Brain microvascular endothelial cell (primary cell): ENCODE results near the gene SMAD7.

Source experiments
- DNase-seq: peaks from one replicate; pipeline ENCODE4 v3.0.0-alpha.2; 2020
- H3K27ac ChIP-seq: fragments of 250-450 bp; sonication (Bioruptor Pico); 2 replicates; pipeline ENCODE4 v1.5.1; 2020; ENCODE audit warnings: mild to moderate bottlenecking, moderate library complexity
- H3K27me3 ChIP-seq: fragments of 250-450 bp; sonication (Bioruptor Pico); replicated peaks from 2 replicates; pipeline ENCODE4 v1.5.1; 2020; ENCODE audit warnings: mild to moderate bottlenecking
- H3K36me3 ChIP-seq: fragments of 250-450 bp; sonication (Bioruptor Pico); replicated peaks from 2 replicates; pipeline ENCODE4 v1.5.1; 2020; ENCODE audit warnings: mild to moderate bottlenecking
- H3K4me3 ChIP-seq: 2 replicates; pipeline ENCODE4 v1.5.1; 2011; ENCODE audit warnings: low read depth, mild to moderate bottlenecking, control low read depth, low read length, moderate library complexity
- CTCF ChIP-seq: IDR thresholded peaks from 2 replicates; pipeline ENCODE4 v1.5.1; 2011; ENCODE audit warnings: low read depth, mild to moderate bottlenecking, moderate library complexity, low read length, control low read depth, inconsistent platforms; ENCODE audit errors: missing control alignments
- in situ Hi-C: cut with HindIII; loops from 2 replicates; pipeline ENCODE4 v1.10.0; 2017; ENCODE audit warnings: low sequenced_read_pairs, low pct_ligation_motif_present

The SMAD7 gene

DNA sequence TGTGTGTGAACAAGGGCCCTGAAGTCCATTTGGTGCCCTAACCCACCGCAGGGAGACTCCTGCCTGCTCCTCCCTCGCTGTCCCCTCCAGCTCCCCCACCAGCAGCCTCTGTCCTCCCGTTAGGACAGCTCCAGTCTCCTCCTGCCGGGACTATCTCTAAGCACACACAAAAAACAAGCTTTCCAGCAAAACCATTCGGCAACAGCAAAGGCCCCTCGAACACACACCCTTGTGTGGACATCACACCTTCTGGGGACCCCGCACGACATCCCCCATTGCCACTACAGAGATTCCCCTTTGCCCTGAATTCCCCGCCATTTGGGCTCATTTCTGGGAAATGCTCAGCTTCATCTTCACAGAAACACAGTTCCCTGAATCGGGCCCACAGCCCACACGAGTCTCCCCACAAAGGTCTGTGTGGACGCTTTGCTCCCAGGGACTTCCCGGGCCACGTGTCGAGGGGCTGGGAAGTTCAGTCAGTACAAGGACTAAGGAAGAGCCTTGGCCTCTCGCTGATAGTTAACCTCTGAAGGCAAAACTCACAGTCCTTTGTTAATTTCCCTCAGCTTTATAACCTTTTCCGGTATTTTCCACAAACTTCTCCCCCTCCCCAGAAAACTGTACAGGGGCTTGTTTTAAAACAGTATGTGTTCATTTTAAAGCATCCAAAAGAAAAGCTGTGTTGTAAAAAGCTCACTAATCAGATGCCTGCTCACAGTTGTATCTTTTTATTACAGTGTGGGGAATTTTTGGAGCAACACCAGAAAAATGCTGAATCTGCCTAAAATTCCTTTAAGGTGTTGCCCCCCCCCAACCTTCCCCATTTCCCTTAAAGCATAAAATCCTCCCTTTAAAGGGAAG lies 25.9 kb downstream of the SMAD7 start:
- in situ Hi-C loops = no loop called here
- peak; percentile 23 for TF ChIP-seq CTCF
- Histone ChIP-seq H3K27me3 (no peaks in the 10 kb centered on the region), H3K4me3 (no peak overlapping the region), H3K36me3 (peaks cover 24% of the 10 kb centered on the region), H3K27ac (peak overlapping the region; percentile 0)
- no peak for DNase-seq

DNA sequence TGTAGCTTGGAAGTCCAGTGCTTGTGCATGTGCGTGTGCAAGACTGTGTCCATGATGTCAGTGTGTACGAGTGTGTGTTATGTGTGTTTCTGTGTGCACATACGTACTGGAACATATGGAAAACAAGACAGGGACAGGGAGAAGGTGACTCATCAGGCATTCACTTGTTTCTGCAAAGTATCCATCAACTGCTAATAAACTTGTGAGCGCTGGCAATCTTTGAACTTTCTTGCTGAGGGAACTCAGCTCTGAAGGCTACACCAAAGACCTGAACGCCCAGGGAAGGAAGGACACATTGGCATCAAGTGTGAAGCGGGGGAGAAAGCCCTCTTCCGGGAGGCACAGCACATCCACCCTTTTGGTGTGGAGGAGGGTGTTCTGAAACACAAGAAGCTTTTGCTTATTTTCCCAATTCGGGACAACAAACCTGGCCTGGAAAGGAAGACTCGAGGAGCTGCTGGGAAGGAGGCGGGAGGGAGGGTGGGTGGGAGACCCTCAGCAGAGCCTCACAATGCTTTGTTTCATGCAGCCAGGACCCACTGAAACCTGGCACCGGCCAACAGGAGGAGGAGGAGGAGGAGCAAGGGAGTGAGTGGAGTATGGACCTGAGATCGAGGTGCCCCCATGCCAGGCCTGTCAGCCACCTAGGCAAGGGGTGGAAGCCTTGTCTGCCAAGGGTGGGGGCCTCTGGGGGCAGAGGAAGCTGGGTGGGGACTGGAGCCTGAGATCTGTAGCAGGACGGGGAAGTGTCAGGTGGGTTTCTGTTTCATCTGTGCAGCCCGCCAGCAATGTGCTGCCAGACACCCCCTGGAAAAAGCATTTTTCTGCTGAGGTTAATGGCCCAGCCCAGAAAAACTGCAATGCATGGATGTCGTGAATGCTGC lies 26.8 kb downstream of the SMAD7 start:
- Histone ChIP-seq H3K4me3 (no peak overlapping the region), H3K27me3 (no peaks in the 10 kb centered on the region), H3K36me3 (peaks cover 28% of the 10 kb centered on the region), H3K27ac (peak overlapping the region; percentile 71)
- TF ChIP-seq CTCF = no peak
- DNase-seq = no peak
- in situ Hi-C loops = no loop called here

DNA sequence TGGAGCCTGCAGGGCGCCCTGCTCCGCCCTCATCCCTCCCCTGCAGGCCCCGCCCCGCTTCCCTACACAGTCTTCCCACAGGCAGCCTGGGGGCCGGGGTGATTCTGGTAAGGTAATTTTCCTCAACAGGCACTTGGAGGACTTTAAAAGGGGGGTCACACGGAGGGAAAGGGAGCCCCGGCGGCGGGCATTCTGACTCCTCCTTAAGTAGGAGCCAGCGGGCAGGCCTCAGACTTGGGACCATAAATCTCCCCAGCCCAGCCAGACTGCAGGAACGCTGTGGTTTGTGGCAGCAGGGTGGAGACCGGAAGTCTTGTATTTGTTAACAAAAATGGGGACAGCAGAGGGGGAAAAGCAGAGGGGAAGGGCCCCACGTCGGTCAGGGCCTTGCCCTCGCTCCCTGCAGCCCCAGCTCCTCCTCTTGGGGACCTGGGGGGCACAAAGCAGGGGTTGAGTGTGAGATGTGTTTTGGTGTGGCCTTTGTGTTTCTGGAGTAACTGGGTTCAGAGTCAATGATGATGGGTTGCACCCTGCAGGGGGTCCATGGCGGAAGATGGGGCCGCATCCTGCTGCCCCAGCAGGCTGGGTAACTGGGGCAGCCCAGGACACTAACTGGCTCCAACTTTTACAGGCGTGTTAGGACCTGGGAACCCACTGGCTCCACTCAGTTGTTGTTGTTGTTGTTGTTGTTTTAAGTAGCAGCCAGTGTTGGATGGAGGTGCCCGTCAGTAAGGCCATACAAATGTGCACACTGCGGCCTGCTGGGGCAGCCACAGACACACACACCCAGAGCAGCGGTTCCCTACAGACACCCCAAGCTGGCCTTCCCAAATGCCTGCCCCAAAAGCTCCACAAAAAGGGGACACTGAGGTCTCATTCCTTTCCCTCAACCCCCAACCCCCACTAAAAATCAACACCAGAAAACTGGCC lies 27.7 kb downstream of the SMAD7 start:
- H3K4me3 ChIP-seq = peak overlapping the region; percentile 12
- H3K27ac ChIP-seq = peak overlapping the region; percentile 71
- DNase-seq = peak; percentile 63
- H3K36me3 ChIP-seq = peaks cover 29% of the 10 kb centered on the region
- in situ Hi-C loops = no loop called here
- no peak for TF ChIP-seq CTCF
- H3K27me3 ChIP-seq = no peaks in the 10 kb centered on the region

DNA sequence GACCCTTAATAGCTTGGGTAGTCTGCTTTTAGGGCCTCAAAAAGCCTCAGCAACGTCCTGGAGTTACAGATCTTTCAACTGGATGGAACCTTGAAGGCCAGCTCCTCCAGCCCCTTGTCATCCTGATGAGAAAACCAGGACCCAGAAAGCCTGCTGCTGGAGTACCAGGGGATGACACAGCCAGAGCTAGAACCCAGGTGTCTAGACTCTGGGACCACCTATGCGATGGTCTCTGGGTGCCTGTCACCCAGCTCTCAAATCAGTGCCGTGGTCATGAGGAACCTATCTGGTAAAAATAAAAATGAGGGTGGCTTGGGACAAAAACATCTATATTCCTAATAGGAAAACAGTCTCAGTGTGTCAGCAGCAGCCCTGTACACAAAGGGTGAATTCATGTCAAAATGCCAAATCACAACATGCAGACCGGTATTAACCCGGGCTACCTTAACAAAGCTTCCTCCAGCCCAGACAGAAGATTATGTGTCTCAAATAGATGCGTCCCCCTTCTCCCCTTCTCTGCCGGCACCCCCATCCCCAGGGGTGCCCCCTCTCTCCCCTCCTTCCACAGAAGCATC lies 28.5 kb downstream of the SMAD7 start:
- Histone ChIP-seq H3K36me3 (peaks cover 29% of the 10 kb centered on the region), H3K27me3 (no peaks in the 10 kb centered on the region), H3K4me3 (no peak overlapping the region), H3K27ac (peak overlapping the region; percentile 71)
- no peak for TF ChIP-seq CTCF
- in situ Hi-C loops = no loop called here
- no peak for DNase-seq
